Stimulated activated effector memory CD8-positive, alpha-beta T cell treated with anti-CD3 and anti-CD28 coated beads, Interleukin-12 subunit alpha, Interleukin-12 subunit beta, amount 100 ng/mL, for 72 hours (primary cell): ENCODE measurements around the gene TPM4.

Source experiments
- ATAC-seq: fragments of 150-1000 bp; cut with Tn5 transposase; 2 replicates; pipeline ENCODE4 v1.10.0; 2021
- DNase-seq, 2 donors: peaks; one replicate each; pipeline ENCODE4 v3.0.0; 2021 to 2022; ENCODE audit warnings: low spot score in 2 of 2
- H3K27ac Mint-ChIP-seq: one replicate; pipeline ENCODE4 v1.8.0; 2022; ENCODE audit warnings: mild to moderate bottlenecking, mixed read lengths
- H3K36me3 Mint-ChIP-seq: one replicate; pipeline ENCODE4 v1.8.0; 2022; ENCODE audit warnings: mild to moderate bottlenecking, mixed read lengths
- H3K4me1 Mint-ChIP-seq: one replicate; pipeline ENCODE4 v1.8.0; 2022; ENCODE audit warnings: mixed read lengths
- H3K4me3 Mint-ChIP-seq: one replicate; pipeline ENCODE4 v1.8.0; 2022; ENCODE audit warnings: mild to moderate bottlenecking, mixed read lengths
- H3K9me3 Mint-ChIP-seq: one replicate; pipeline ENCODE4 v1.8.0; 2022; ENCODE audit warnings: mixed read lengths

Gene TPM4

DNA sequence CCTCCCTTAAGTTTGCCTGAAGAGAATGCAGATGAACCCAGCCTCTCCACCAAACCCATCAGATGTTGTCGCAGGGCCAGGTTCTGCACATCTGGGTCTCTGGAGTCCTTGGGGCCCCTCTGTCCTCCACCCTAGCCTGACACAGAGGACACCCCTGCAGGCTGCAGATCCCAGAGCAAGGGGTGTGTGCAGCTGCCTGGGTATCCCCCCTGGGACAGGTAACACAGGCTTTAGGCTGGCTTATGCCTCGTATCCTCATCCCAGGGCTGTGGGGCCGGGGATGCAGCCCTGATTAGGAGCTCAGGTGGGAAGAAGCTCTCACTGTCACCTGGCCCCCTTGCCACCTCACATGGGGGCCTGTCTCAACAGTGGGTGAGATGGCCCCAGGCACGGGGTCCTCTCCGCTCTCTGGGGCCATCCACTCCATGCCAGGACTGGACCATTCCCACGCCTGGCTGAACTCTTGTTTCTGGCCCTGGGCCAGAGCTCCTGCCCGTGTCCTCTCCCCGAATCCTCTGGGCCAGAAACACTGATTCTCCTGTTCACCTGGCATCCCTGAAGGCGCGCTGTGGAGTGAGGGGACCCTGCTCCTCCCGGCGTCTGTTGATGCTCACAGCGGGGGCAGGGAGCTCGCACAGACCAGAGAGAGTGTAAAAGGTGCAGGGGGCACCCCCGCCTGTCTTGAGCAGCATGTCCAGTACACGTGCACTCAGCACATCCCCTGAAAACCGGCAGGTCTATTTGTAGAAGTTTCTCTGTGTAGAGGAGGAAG is 38.7 kb upstream of the TPM4 start:
- Mint-ChIP-seq H3K27ac (no peak overlapping the region), H3K4me3 (no peak overlapping the region), H3K36me3 (no peaks in the 10 kb centered on the region), H3K4me1 (peaks cover 8% of the 10 kb centered on the region), H3K9me3 (no peaks in the 10 kb centered on the region)
- no peak for ATAC-seq
- no peak for DNase-seq

GRCh38 chr19:16038196-16038695 is 38.0 kb upstream of the TPM4 start:
- peaks cover 8% of the 10 kb centered on the region for H3K4me1 Mint-ChIP-seq
- no peak for ATAC-seq

GRCh38 chr19:16039081-16039480 is 37.2 kb upstream of the TPM4 start:
- DNase-seq = no peak
- no peak for ATAC-seq
- H3K4me1 Mint-ChIP-seq = peaks cover 8% of the 10 kb centered on the region
- no peak overlapping the region for H3K27ac Mint-ChIP-seq
- H3K4me3 Mint-ChIP-seq = no peak overlapping the region
- H3K36me3 Mint-ChIP-seq = no peaks in the 10 kb centered on the region
- no peaks in the 10 kb centered on the region for H3K9me3 Mint-ChIP-seq

More at GRCh38 chr19:16038196-16038695, 38.0 kb upstream of the TPM4 start:
- Mint-ChIP-seq H3K36me3 (no peaks in the 10 kb centered on the region), H3K4me3 (no peak overlapping the region), H3K9me3 (no peaks in the 10 kb centered on the region), H3K27ac (no peak overlapping the region)
- no peak for DNase-seq

GRCh38 chr19:16039545-16039944 is 36.8 kb upstream of the TPM4 start:
- Mint-ChIP-seq H3K9me3 (no peaks in the 10 kb centered on the region), H3K36me3 (no peaks in the 10 kb centered on the region)

GRCh38 chr19:16040642-16041041 is 35.7 kb upstream of the TPM4 start:
- peak overlapping the region; percentile 24 for H3K27ac Mint-ChIP-seq
- peaks cover 8% of the 10 kb centered on the region for H3K4me1 Mint-ChIP-seq
- DNase-seq (no peak), ATAC-seq (no peak)
- no peak overlapping the region for H3K4me3 Mint-ChIP-seq
- no peaks in the 10 kb centered on the region for H3K36me3 Mint-ChIP-seq
- no peaks in the 10 kb centered on the region for H3K9me3 Mint-ChIP-seq

More at GRCh38 chr19:16039545-16039944, 36.8 kb upstream of the TPM4 start:
- no peak for DNase-seq
- H3K27ac Mint-ChIP-seq = no peak overlapping the region
- H3K4me1 Mint-ChIP-seq = peaks cover 8% of the 10 kb centered on the region
- no peak for ATAC-seq
- H3K4me3 Mint-ChIP-seq = no peak overlapping the region

DNA sequence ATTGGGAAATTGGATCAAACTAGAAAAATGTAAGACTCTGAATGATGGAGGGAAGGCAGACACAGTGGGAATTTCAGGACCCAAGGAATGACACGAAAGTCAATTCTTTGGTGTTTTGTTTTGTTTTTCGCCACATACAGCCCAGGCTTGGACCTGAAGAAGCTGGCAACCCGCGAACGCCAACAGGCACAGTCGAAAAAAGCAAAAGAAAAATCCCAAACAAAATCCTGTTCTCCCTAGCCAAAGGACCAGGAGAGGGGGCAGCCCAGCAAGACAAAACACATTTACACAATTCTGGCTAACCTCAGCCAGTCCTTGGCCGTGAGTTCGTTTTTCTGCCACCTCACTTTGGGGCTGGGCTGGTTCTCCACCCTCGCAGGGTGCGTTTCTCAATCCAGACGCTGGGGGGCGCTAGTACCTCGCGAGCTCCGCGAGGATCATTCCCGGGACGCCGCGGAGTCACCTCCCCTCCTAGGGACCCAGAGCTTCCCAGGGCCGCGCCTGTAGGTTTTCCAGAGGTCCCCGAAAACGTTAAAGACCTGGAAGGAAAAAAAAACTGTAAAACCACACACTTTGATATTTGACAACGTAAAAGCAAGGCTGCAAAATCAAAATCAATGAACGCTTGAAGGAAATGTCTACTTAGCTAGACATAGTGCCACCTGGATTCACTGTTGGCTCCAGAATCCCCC is 34.9 kb upstream of the TPM4 start:
- Mint-ChIP-seq H3K36me3 (no peaks in the 10 kb centered on the region), H3K4me3 (peak overlapping the region; percentile 32), H3K27ac (peak overlapping the region; percentile 37), H3K9me3 (no peaks in the 10 kb centered on the region), H3K4me1 (peaks cover 8% of the 10 kb centered on the region)
- peak; percentile 84 to 90 for DNase-seq
- peak; percentile 68 for ATAC-seq

DNA sequence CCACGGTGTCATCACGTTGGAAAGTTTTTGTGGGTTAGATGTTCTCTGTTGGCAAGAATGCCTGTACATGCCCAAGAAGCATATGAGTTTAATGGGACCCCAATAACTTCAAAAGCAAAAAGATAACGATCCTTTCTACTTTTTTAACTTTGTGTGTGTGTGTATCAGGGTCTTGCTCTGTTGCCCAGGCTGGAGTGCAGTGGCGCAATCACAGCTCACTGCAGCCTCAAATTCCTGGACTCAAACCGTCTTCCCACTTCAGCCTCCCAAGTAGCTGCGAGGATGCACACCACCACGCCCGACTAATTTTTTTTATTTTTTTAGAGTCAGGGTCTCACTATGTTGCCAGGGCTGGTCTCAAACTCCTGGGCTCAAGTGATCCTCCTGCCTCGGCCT is 34.3 kb upstream of the TPM4 start:
- Mint-ChIP-seq H3K4me1 (peaks cover 8% of the 10 kb centered on the region), H3K4me3 (peak overlapping the region; percentile 32), H3K36me3 (no peaks in the 10 kb centered on the region), H3K27ac (peak overlapping the region; percentile 37), H3K9me3 (no peaks in the 10 kb centered on the region)
- no peak for DNase-seq
- no peak for ATAC-seq

DNA sequence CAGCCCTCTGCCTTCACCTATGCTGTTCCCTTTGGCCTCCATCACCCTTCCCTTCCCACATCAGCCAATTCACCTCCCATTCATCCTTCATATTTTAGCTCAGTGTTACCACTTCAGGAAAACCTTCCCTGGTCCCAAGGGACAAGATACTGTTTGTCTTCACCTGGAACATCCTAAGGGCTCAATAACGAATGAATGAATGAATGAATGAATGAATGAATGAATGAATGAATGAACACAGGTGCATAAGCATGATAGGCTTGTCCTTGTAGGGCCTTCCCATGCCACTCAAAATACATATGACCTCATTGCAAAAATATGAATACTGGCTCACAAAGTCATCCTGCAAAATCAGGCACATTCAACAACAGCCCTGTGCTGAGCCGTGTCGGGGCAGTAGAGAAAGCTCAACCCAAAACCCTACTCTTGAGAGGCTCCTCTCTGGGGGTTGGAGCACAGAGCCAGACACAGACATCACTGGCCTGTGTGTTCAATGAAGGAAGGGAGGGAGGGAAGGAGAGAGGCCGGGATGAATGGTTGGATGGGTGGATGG is 33.7 kb upstream of the TPM4 start:
- no peak for ATAC-seq
- Mint-ChIP-seq H3K4me3 (no peak overlapping the region), H3K36me3 (no peaks in the 10 kb centered on the region), H3K27ac (no peak overlapping the region), H3K9me3 (no peaks in the 10 kb centered on the region), H3K4me1 (peaks cover 8% of the 10 kb centered on the region)
- no peak for DNase-seq

GRCh38 chr19:16043156-16043757 is 33.0 kb upstream of the TPM4 start:
- DNase-seq (no peak), ATAC-seq (no peak)
- H3K36me3 Mint-ChIP-seq = no peaks in the 10 kb centered on the region
- H3K27ac Mint-ChIP-seq = peak overlapping the region; percentile 21
- peaks cover 8% of the 10 kb centered on the region for H3K4me1 Mint-ChIP-seq
- no peaks in the 10 kb centered on the region for H3K9me3 Mint-ChIP-seq
- H3K4me3 Mint-ChIP-seq = no peak overlapping the region

DNA sequence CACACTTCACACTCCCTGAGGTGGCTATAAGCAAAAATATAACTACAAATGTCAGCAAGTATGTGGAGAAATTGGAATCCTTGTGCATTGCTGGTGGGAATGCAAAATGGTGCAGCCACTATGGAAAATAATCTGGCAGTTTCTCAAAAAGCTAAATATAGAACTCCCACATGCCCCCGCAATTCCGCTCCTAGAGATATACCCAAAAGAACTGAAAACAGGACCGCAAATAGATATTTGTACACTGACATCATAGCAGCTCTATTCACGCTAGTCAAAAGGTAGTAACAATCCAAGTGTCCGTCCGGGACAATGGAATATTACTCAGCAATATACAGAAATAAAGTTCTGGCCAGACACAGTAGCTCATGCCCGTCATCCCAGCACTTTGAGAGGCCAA is 31.5 kb upstream of the TPM4 start:
- Mint-ChIP-seq H3K9me3 (no peaks in the 10 kb centered on the region), H3K4me1 (peaks cover 8% of the 10 kb centered on the region), H3K4me3 (no peak overlapping the region), H3K36me3 (no peaks in the 10 kb centered on the region), H3K27ac (no peak overlapping the region)
- ATAC-seq (no peak), DNase-seq (no peak)

DNA sequence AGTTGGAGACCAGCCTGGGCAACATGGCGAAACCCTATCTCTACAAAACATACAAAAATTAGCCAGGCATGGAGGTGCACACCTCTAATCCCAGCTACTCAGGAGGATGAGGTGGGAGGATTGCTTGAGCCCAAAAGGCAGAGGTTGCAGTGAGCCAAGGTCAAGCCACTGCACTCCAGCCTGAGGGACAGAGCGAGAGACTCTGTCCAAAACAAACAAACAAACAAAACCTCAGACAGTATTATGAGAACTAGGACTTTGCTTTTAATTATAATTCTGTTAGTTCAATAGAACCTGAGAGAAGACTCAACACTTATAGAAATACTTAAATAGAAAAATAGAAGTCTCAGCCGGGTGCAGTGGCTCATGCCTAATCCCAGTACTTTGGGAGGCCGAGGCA is 31.1 kb upstream of the TPM4 start:
- Mint-ChIP-seq H3K9me3 (no peaks in the 10 kb centered on the region), H3K4me1 (peaks cover 8% of the 10 kb centered on the region), H3K36me3 (no peaks in the 10 kb centered on the region), H3K4me3 (no peak overlapping the region), H3K27ac (no peak overlapping the region)
- no peak for ATAC-seq
- DNase-seq = no peak

DNA sequence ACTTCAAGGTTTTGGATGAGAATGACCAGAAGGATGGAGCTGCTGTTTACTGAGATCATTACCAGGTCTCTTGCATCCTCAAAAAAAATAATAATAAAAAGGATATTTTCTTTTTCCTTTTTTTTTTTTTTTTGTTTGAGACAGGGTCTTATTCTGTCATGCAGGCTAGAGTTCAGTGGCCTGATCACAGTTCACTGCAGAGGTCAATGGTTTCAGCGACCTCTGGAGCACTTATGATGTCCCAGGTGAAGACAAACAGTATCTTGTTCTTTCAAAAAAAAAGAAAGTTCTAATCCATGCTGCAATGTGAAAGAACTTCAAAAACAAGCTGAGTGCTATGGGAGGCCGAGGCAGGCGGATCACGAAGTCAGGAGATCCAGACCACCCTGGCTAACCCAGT is 30.4 kb upstream of the TPM4 start:
- ATAC-seq = no peak
- Mint-ChIP-seq H3K4me1 (peaks cover 10% of the 10 kb centered on the region), H3K36me3 (no peaks in the 10 kb centered on the region), H3K9me3 (no peaks in the 10 kb centered on the region), H3K27ac (no peak overlapping the region), H3K4me3 (no peak overlapping the region)
- no peak for DNase-seq

- no peak overlapping the region for H3K27ac Mint-ChIP-seq
- no peaks in the 10 kb centered on the region for H3K9me3 Mint-ChIP-seq
- peaks cover 10% of the 10 kb centered on the region for H3K4me1 Mint-ChIP-seq
- ATAC-seq (no peak), DNase-seq (no peak)
- H3K36me3 Mint-ChIP-seq = no peaks in the 10 kb centered on the region
- no peak overlapping the region for H3K4me3 Mint-ChIP-seq
Measured at GRCh38 chr19:16048583-16048982, 27.7 kb upstream of the TPM4 start.

DNA sequence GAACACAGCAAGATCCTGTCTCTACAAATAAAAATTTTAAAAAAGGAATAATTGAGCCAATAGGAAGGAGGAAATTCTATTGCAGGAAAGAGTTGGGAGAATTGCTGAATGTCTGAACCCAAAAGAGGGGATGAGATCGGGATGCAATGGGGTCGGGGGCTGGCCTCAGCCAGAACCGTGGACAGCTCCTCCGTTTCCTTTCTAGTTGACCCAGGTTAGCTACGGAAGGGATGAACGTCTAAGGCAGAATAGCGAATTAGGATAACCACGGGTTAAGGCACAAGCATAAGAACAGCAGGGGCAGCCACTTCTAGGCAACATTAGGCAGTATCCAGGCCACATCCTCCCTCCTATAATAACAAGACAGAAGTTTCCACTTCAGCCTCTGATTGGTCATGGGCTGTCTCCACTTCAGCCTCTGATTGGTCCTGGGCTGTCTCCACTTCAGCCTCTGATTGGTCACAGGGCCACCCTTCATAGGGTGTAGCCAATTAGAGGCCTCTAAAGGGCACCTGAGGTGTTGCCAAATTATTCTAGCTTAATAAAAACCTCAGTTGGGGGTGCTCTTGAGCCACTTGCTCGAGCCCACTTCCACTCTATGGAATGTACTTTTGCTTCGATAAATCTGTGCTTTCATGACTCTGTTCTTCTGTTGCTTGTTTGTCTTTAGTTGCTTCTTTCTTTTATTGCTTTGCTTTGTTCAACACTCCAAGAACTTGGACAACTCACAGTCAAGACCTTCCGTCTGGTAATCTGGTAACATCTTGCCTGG is 24.9 kb upstream of the TPM4 start:
- H3K36me3 Mint-ChIP-seq = no peaks in the 10 kb centered on the region
- DNase-seq (no peak), ATAC-seq (peak; percentile 96)
- H3K4me1 Mint-ChIP-seq = peaks cover 10% of the 10 kb centered on the region
- no peaks in the 10 kb centered on the region for H3K9me3 Mint-ChIP-seq
- no peak overlapping the region for H3K4me3 Mint-ChIP-seq
- H3K27ac Mint-ChIP-seq = no peak overlapping the region

DNA sequence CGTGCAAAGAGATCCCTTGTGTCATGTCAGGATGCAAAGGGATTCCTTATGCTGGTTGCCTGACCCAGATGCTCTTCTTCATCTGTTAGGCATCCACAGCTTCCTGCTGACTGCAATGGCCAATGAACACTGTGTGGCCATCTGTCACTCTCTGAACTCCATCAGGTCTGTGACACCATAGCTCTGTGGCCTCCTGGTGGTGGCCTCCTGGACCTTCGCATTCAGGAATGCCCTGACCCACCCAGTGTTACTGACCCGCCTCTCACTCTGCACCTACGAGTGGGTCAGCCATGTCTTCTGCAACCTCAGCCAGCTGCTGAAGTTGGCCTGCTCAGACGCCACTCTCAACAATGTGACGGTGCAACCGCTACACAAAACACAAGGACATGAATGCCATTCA is 23.9 kb upstream of the TPM4 start:
- H3K27ac Mint-ChIP-seq = peak overlapping the region; percentile 6
- ATAC-seq = no peak
- H3K4me1 Mint-ChIP-seq = peaks cover 10% of the 10 kb centered on the region

More for the DNA sequence above, 23.9 kb upstream of the TPM4 start:
- no peak for DNase-seq
- H3K4me3 Mint-ChIP-seq = no peak overlapping the region
- H3K36me3 Mint-ChIP-seq = no peaks in the 10 kb centered on the region
- no peaks in the 10 kb centered on the region for H3K9me3 Mint-ChIP-seq
